Measurements from ENCODE around the gene PASK.

PASK gene

GRCh38 chr2:241128266-241128665, 21.0 kb downstream of the PASK start:
- no peak overlapping the region for H3K4me3 ChIP-seq (ENCODE audit: low read depth, low read length)
- TF ChIP-seq CTCF (IDR thresholded peaks at IDR 0.05; ENCODE audit: low read depth, low read length, missing control alignments) = no peak
- no peak for DNase-seq (ENCODE audit: low read depth)

- TF ChIP-seq CTCF (IDR thresholded peaks at IDR 0.05; ENCODE audit: low read depth, low read length, missing control alignments) = no peak
- DNase-seq (ENCODE audit: low read depth) = no peak
- no peak overlapping the region for H3K4me3 ChIP-seq (ENCODE audit: low read depth, low read length)
Measured at GRCh38 chr2:241126771-241127202, 22.5 kb downstream of the PASK start.

GRCh38 chr2:241126201-241126611, 23.1 kb downstream of the PASK start:
- TF ChIP-seq CTCF (IDR thresholded peaks at IDR 0.05; ENCODE audit: low read depth, low read length, missing control alignments) = no peak
- DNase-seq (ENCODE audit: low read depth) = no peak
- H3K4me3 ChIP-seq (ENCODE audit: low read depth, low read length) = no peak overlapping the region

- H3K4me3 ChIP-seq (ENCODE audit: low read depth, low read length) = no peak overlapping the region; the same call in 1 of the 2 replicates
Measured at GRCh38 chr2:241125626-241126025, 23.6 kb downstream of the PASK start.

GRCh38 chr2:241123816-241124536, 25.3 kb downstream of the PASK start:
- no peak overlapping the region for H3K4me3 ChIP-seq (ENCODE audit: low read depth, low read length)
- no peak for DNase-seq (ENCODE audit: low read depth)
- TF ChIP-seq CTCF (IDR thresholded peaks at IDR 0.05; ENCODE audit: low read depth, low read length, missing control alignments) = no peak

More at GRCh38 chr2:241125626-241126025, 23.6 kb downstream of the PASK start:
- DNase-seq (ENCODE audit: low read depth) = no peak
- no peak for TF ChIP-seq CTCF (IDR thresholded peaks at IDR 0.05; ENCODE audit: low read depth, low read length, missing control alignments)

- no peak for TF ChIP-seq CTCF (IDR thresholded peaks at IDR 0.05; ENCODE audit: low read depth, low read length, missing control alignments)
- no peak for DNase-seq (ENCODE audit: low read depth)
- no peak overlapping the region for H3K4me3 ChIP-seq (ENCODE audit: low read depth, low read length)
Measured at GRCh38 chr2:241122376-241123002, 26.8 kb downstream of the PASK start.

All from GM12864 (cell line).